T-helper 2 cell (primary cell): ENCODE data around the gene TRIM32.

Experiments
- DNase-seq, 5 experiments: peaks; one replicate each; pipeline versions ENCODE4 v3.0.0 to v3.0.0-alpha.2; 2012 to 2022

TRIM32 gene

GRCh38 chr9:116706310-116707290 lies 19.5 kb downstream of the TRIM32 start:
- DNase-seq: no peak

DNA sequence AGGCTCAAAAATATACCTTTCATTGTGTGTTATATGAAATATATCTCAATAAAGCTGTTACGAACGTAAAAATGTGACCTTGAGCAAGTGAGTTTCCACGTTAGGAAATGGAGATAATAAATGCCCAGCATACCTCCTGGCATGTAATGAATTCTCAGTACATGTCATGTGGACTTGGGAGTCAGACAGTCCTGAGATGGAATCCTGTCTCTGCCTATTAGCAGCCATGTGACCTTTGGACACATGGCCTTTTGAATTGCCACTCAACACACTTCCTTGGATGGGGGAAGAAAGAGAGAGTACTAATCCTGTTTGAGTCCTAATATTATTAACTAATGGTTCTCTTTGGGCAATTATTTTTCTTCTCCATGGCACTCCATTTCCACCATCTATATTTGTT lies 25.7 kb downstream of the TRIM32 start:
- no peak for DNase-seq

GRCh38 chr9:116713271-116713670 lies 26.2 kb downstream of the TRIM32 start:
- no peak for DNase-seq

DNA sequence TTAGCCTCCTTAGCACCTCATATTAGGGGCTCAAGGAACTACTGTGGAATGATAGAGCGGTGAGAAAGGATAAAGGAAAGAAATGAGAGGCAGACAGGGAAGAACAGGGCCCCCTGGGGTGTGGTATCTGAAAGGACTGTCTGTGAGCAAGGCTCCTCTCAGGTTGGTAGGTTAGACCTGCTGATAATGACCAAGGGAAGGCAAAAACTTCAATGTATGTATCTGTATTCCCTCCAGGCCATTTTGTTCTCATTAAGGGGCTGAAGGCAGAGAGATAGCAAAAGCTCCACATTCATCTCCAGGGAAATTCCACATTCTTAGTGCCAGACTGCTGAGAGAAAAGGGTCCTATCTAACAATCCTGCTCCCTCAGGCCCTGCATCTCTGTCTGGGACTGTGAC lies 28.6 kb downstream of the TRIM32 start:
- no peak for DNase-seq

DNA sequence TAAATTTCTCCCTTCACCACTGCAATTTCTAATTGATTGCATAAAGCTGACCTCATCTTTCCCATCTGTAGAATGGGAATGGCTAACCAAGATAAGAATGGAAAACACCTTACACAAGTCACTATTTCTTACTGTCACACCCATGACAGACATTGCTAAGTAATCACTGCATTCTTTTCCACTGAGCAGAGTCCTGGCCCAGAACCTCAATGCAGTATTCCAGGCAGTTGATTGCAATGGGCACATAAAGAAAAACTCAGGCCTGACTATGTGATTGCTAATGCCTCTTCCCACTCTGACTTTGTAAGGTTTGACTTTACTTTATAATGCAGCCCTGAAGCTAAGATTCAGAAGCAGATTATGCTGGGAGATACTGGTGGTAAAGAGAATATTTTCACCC lies 29.3 kb downstream of the TRIM32 start:
- DNase-seq: no peak

GRCh38 chr9:116717150-116717549 lies 30.0 kb downstream of the TRIM32 start:
- peak in 1 of 5 experiments; percentile 15 for DNase-seq

GRCh38 chr9:116718111-116718510 lies 31.0 kb downstream of the TRIM32 start:
- DNase-seq: no peak

GRCh38 chr9:116720111-116720510 lies 33.0 kb downstream of the TRIM32 start:
- DNase-seq: no peak

DNA sequence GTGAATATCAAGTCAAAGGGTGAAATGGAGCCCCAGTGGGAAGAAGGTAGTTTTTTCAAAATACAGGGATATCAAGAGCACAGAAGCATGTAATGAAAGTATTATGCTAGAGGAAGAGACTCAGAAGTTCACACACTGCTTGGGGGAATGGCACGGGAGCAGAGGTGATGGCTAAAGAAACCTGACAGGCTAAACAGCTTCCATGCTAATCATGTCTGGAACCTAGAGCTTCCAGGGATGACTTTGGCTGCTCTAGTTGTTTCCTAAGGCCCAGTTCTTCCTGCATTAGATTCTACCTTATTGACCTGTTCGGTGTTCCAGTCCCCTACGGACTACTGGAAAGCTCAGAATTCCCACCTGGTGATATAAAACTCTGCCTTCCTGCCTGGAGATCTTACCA lies 34.3 kb downstream of the TRIM32 start:
- DNase-seq: no peak

DNA sequence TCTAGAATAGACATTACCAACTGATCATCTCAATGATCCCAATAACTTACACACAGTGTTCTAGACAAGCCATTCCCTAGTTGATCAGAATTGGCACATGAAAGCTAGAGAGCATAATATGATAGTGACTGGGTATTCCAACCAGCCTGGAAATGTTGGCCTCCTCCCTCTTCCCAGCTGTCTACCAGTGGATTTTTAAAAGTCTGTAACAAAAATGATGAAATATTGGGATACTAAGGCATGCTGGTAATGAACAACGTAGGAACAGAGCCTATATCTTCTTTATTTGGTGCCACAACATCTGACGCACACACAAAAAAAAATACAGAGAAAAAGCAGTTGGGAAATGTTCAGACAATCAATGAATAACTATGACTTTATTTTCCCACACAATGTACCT lies 34.8 kb downstream of the TRIM32 start:
- DNase-seq: no peak

DNA sequence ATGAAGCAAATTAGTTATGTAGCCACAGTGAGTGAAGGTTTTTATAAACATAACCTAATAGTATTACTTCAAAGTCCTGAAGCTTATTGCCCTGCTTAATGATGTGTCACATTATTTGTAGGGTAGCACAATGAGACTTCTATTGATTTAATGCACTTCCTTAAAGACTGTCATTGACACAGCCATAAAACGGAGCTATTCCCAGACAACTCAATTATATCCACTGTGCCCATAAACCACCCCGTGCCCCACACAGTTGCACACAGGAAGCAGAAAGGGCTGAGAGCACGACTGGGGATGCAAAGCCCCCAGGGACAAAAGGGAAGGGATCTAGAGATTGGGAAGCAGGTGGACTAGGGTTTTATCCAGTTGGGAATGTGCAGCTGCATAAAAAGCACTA lies 37.0 kb downstream of the TRIM32 start:
- no peak for DNase-seq

DNA sequence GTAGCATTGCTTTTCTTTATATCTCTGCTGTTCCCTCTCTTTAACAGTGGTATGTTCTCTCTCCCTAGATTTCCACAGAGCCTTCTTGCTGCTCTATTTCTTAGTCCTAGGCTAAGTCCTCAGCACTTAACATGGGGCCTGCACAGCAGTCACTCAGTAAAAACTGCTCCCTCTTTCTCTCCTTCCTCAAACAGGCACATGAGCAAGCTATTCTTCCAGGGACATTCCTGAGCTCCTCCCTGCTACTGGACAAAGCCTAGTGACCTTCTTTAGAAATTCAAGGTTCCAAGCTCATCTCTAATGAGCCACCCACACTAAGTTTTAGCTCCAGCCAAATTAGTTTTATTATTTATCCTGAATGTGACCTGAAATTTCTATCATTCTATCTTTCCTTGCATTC lies 39.5 kb downstream of the TRIM32 start:
- DNase-seq: no peak

- DNase-seq: no peak
Measured at GRCh38 chr9:116733010-116733641, 46.0 kb downstream of the TRIM32 start.

DNA sequence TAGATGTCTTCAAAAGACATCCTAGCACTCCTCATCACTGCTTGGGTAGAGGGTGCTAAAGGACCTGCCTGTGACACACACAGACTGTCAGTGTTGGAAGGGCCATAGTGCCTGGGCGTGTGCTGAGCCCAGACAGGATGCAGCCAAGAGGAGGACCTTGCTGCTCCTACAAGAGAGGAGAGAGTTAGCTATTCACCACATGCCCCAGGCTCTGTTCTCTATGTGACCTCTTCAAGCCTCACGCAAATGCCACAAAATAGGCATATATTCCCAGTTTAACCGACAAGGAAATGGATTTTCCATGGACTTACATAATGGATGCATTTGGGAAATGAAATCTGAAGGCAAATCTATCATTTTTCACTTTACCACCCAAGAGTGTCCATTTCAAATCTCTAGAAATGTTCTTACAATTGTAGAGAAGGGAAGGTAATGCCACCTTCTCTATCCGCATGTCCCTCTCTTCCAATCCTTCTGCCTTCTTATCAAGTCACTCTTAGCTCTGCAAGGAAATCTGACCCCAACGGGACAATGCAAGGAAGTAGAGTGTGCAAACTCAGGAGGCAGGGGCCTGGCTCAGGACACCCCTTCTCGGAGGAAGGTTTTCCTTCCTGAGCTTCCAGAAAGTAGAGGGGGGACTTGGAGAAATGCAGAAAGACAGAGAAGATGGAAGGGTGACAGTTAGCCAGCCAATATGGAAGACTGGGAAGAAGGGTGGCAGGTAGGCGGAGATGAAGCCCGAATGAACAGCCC lies 49.5 kb downstream of the TRIM32 start:
- DNase-seq: no peak

- DNase-seq: peak in 4 of 5 experiments; percentile 19 to 48 (median 25)
Measured at GRCh38 chr9:116737152-116737546, 50.0 kb downstream of the TRIM32 start.

DNA sequence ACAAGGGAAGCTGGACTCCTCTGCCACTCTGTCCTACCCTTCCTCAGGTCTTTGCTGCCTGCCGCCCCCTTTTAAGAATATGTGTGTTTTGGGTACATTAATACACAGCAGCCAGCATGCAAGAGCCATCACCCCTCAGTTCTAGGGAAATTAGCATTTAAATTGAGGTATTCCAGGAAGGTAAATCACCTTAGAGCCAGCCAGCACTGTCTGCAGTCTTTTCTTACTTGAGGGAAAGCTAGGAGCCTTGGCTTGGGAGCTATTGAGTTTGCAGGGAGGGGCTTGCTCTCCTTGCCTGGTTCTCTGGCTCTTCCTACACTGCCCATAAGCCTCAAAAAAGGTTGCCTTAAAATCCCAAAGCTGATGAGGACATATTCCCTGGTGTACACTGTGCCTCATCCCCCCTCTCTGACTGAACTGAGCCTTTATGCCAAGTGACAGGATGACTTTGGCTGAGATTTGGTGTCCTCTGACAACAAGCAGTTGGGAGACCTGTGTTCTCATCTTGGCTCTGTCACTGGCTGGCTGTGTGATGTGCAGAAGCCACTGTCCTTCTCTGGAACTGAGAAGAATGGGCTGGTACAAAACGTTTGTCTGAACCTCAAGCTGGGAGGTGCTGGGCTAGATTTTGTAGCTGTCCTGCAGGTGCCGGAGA lies 54.1 kb downstream of the TRIM32 start:
- no peak for DNase-seq

- no peak for DNase-seq
Measured at GRCh38 chr9:116741742-116742141, 54.6 kb downstream of the TRIM32 start.

DNA sequence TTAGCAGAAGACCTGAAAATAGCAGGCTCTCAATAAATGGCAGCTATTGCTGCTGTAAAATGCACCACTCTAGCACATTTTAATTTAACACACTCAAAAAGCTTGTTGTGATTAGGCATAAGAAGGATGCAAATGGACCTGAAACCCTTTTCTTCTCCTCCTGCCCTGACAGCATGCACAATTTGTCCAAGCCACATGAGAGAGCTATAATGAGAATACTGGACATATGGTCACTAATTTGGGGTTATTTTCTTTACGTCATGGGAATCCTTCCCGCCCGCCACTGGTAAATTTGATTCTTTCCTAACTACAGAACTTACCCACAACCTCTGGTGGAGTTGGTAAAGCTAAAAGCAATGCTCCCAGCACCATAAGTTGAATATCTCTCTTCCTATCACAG lies 62.1 kb downstream of the TRIM32 start:
- no peak for DNase-seq

DNA sequence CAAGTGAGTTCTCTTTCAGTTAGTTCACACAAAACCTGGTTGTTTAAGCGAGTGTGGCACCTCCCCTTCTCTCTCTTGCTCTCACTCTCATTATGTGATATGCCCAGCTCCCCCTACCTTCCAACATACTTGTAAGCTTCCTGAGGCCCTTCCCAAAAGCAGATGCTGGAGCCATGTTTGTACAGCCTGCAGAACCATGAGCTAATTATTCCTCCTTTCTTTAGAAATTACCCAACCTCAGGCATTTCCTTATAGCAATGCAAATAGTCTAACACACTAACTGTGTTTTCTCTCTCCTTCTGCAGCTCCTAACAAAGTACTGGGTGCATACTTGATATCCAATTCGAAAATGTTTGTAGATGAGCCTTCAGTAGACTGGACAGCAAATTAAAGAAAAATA lies 62.7 kb downstream of the TRIM32 start:
- DNase-seq: no peak

GRCh38 chr9:116750510-116750909 lies 63.4 kb downstream of the TRIM32 start:
- no peak for DNase-seq
